K562 (cell line): Measurements from ENCODE around the gene GZMM. TPM values are rescaled to one million over a fixed set of nuclear protein-coding genes. Genes with fewer than 3 reads are reported as not detected.

Source experiments
- ASH1L ChIP-seq: fragments of 450-650 bp; IDR thresholded peaks from 2 replicates; pipeline ENCODE4 v1.6.1; 2018; ENCODE audit warnings: borderline replicate concordance, mild to moderate bottlenecking, low read depth; ENCODE audit not compliant: partially characterized antibody
- BCL6 ChIP-seq: fragments of 250-450 bp; sonication (Bioruptor Pico); IDR thresholded peaks from 2 replicates; pipeline ENCODE4 v1.4.0; 2020
- ELF2 ChIP-seq: fragments of 250-450 bp; sonication (Bioruptor Pico); IDR thresholded peaks from 2 replicates; pipeline ENCODE4 v1.5.0; 2021; ENCODE audit warnings: mild to moderate bottlenecking
- FIP1L1 ChIP-seq: fragments of 200-400 bp; formaldehyde crosslinking; IDR thresholded peaks from 2 replicates; pipeline ENCODE4 v1.6.1; 2018; ENCODE audit warnings: mild to moderate bottlenecking, low read depth, low read length; ENCODE audit not compliant: poor library complexity, severe bottlenecking
- FUS ChIP-seq: fragments of 200-400 bp; formaldehyde crosslinking; optimal IDR thresholded peaks from 2 replicates; pipeline ENCODE3; 2017; ENCODE audit warnings: low read depth, low read length
- POLR2AphosphoS5 ChIP-seq: IDR thresholded peaks from 2 replicates; pipeline ENCODE4 v1.6.1; 2011; ENCODE audit warnings: mild to moderate bottlenecking, low read depth, low read length, moderate library complexity; ENCODE audit not compliant: control insufficient read depth, insufficient read depth
- POU5F1 ChIP-seq: fragments of 150-350 bp; IDR thresholded peaks from 2 replicates; pipeline ENCODE4 v1.6.1; 2014; ENCODE audit warnings: borderline replicate concordance, low read length, low read depth, mild to moderate bottlenecking; ENCODE audit not compliant: partially characterized antibody
- RBFOX2 ChIP-seq: fragments of 200-400 bp; formaldehyde crosslinking; IDR thresholded peaks from 2 replicates; pipeline ENCODE4 v1.6.1; 2017; ENCODE audit warnings: low read depth, mild to moderate bottlenecking, low read length, moderate library complexity
- SAP30 ChIP-seq: fragments of 200-600 bp; sonication (generic); IDR thresholded peaks from 2 replicates; pipeline ENCODE4 v1.6.1; 2012; ENCODE audit warnings: borderline replicate concordance, low read depth, mild to moderate bottlenecking, moderate library complexity, low read length, control low read depth, inconsistent platforms; ENCODE audit not compliant: insufficient read depth, poor library complexity, severe bottlenecking
- TAF9B ChIP-seq: fragments of 450-650 bp; IDR thresholded peaks from 2 replicates; pipeline ENCODE4 v1.6.1; 2018; ENCODE audit warnings: mild to moderate bottlenecking; ENCODE audit not compliant: partially characterized antibody
- ZBED1 ChIP-seq: IDR thresholded peaks from 2 replicates; pipeline ENCODE4 v1.6.1; 2014
- ZC3H11A ChIP-seq: IDR thresholded peaks from 2 replicates; pipeline ENCODE4 v1.6.1; 2012; ENCODE audit warnings: low read depth, low read length, improper control_type of control experiment
- ZNF143 ChIP-seq: sonication (generic); formaldehyde crosslinking; IDR thresholded peaks from 2 replicates; pipeline ENCODE4 v1.9.0; 2022; ENCODE audit warnings: mild to moderate bottlenecking, missing genetic modification reagents
- polyA plus RNA-seq, 8 experiments: library from polyadenylated mRNA; depleted of rRNA in 4 of 8; stranded (reverse) in 5 of 8; unstranded in 3 of 8; fragments of >200 nt; fragmentation: Nextera tagmentation in 2 of 8; fragmentation: Illumina TruSeq in 1 of 8; extraction: Ambion mirVana in 2 of 8; extraction: Trizol in 1 of 8; gene quantifications; 2 replicates each; pipeline versions ENCODE4 v1.2.1 to v1.2.3, GENCODE V29; 2011 to 2014; ENCODE audit warnings: inconsistent platforms in 1 of 8, missing spikeins in 1 of 8
- total RNA-seq, 7 experiments: library from RNA; depleted of rRNA in 6 of 7; stranded (reverse); fragments of >200 nt in 6 of 7; fragmentation: Illumina TruSeq in 2 of 7; extraction: Trizol in 2 of 7; gene quantifications; 2 replicates each; pipeline versions ENCODE4 v1.2.1 to v1.2.3, GENCODE V29; 2011 to 2021; ENCODE audit warnings: low replicate concordance in 1 of 7
- TF ChIP-seq, protein P1 (sequence below): fragments of 150-350 bp; IDR thresholded peaks from 2 replicates; pipeline ENCODE4 v1.6.1; 2014; ENCODE audit warnings: low read depth, mild to moderate bottlenecking, low read length, borderline replicate concordance
- TF ChIP-seq, protein P2 (sequence below): sonication (generic); formaldehyde crosslinking; IDR thresholded peaks from 2 replicates; pipeline ENCODE4 v1.8.1; 2023; ENCODE audit warnings: mild to moderate bottlenecking, missing genetic modification reagents
- TF ChIP-seq, protein P3 (sequence below): fragments of 250-450 bp; sonication (Bioruptor Pico); IDR thresholded peaks from 2 replicates; pipeline ENCODE4 v1.4.0; 2020; ENCODE audit warnings: borderline replicate concordance
- TF ChIP-seq, protein P4 (sequence below): fragments of 450-650 bp; conservative IDR thresholded peaks from 2 replicates; pipeline ENCODE4 v1.6.1; 2016; ENCODE audit warnings: missing genetic modification characterization, low read depth, mild to moderate bottlenecking, missing compliant biosample characterization, moderate library complexity

The GZMM gene
- total and polyA plus RNA-seq, 9 of the 15 experiments (the other 6 are each of a cell fraction or from before 2014, with no cell fraction given), result 0.08 to 2.6 (median 0.70) TPM; not detected in 2

DNA sequence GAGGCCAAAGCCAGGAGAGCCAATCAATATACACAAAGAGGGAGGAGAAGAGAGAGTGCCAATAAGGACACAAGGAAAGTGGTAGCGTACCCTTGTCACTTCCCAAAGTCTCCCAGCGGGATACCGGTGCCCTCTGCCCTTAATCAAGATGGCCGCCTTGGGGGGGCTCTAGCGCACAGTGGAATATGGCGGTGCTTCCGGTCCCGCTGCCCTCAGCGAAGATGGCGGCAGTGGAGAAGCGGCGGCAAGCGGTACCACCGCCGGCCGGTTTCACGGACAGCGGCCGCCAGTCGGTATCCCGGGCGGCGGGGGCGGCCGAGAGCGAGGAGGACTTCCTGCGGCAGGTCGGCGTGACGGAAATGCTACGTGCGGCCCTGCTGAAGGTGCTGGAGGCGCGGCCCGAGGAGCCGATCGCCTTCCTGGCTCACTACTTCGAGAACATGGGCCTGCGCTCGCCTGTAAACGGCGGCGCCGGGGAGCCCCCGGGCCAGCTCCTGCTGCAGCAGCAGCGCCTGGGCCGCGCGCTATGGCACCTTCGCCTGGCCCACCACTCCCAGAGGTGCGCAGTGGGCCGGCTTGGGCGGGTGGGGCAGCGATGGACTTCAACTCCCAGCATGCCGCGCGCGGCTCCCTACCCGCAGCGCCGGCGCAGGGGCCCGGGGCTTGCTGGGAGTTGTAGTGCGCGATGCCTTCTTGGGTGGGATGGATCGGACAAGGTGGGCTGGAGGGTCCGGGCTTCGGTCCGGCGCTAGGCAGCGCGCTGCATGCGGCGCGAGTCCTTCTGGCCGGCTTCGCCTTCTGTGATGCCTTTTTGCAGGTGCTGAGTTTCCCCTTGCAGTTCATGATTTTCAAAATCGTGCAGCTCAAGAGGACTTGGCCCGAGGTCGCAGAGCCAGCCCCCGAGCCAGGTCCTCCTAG, 36.3 kb upstream of the GZMM start, which contains the start of gene TPGS1 (continued):
- TF ChIP-seq, protein P1, sequence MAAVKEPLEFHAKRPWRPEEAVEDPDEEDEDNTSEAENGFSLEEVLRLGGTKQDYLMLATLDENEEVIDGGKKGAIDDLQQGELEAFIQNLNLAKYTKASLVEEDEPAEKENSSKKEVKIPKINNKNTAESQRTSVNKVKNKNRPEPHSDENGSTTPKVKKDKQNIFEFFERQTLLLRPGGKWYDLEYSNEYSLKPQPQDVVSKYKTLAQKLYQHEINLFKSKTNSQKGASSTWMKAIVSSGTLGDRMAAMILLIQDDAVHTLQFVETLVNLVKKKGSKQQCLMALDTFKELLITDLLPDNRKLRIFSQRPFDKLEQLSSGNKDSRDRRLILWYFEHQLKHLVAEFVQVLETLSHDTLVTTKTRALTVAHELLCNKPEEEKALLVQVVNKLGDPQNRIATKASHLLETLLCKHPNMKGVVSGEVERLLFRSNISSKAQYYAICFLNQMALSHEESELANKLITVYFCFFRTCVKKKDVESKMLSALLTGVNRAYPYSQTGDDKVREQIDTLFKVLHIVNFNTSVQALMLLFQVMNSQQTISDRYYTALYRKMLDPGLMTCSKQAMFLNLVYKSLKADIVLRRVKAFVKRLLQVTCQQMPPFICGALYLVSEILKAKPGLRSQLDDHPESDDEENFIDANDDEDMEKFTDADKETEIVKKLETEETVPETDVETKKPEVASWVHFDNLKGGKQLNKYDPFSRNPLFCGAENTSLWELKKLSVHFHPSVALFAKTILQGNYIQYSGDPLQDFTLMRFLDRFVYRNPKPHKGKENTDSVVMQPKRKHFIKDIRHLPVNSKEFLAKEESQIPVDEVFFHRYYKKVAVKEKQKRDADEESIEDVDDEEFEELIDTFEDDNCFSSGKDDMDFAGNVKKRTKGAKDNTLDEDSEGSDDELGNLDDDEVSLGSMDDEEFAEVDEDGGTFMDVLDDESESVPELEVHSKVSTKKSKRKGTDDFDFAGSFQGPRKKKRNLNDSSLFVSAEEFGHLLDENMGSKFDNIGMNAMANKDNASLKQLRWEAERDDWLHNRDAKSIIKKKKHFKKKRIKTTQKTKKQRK, result no peak
- TF ChIP-seq POU5F1 (peak; percentile 24), ZNF143 (CRISPR knock-in tag) (peak; percentile 98), ELF2 (no peak), ZC3H11A (peak; percentile 33; the same call in 1 of the 2 replicates), ASH1L (peak; percentile 68), TAF9B (peak; percentile 94), ZBED1 (no peak), RBFOX2 (peak; percentile 90), POLR2AphosphoS5 (peak; percentile 60; the same call in 1 of the 2 replicates), FUS (no peak), SAP30 (peak; percentile 96), FIP1L1 (peak; percentile 33), BCL6 (peak; percentile 35; the same call in 1 of the 2 replicates)
- TF ChIP-seq, protein P2, sequence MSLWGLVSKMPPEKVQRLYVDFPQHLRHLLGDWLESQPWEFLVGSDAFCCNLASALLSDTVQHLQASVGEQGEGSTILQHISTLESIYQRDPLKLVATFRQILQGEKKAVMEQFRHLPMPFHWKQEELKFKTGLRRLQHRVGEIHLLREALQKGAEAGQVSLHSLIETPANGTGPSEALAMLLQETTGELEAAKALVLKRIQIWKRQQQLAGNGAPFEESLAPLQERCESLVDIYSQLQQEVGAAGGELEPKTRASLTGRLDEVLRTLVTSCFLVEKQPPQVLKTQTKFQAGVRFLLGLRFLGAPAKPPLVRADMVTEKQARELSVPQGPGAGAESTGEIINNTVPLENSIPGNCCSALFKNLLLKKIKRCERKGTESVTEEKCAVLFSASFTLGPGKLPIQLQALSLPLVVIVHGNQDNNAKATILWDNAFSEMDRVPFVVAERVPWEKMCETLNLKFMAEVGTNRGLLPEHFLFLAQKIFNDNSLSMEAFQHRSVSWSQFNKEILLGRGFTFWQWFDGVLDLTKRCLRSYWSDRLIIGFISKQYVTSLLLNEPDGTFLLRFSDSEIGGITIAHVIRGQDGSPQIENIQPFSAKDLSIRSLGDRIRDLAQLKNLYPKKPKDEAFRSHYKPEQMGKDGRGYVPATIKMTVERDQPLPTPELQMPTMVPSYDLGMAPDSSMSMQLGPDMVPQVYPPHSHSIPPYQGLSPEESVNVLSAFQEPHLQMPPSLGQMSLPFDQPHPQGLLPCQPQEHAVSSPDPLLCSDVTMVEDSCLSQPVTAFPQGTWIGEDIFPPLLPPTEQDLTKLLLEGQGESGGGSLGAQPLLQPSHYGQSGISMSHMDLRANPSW (CRISPR knock-in tag), result no peak
- TF ChIP-seq, protein P3, sequence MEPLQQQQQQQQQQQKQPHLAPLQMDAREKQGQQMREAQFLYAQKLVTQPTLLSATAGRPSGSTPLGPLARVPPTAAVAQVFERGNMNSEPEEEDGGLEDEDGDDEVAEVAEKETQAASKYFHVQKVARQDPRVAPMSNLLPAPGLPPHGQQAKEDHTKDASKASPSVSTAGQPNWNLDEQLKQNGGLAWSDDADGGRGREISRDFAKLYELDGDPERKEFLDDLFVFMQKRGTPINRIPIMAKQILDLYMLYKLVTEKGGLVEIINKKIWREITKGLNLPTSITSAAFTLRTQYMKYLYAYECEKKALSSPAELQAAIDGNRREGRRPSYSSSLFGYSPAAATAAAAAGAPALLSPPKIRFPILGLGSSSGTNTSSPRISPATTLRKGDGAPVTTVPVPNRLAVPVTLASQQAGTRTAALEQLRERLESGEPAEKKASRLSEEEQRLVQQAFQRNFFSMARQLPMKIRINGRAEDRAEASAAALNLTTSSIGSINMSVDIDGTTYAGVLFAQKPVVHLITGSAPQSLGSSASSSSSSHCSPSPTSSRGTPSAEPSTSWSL (CRISPR knock-in tag), result 0 out of 2 replicates have a peak, but pooled peaks have one; percentile 60
- TF ChIP-seq, protein P4, sequence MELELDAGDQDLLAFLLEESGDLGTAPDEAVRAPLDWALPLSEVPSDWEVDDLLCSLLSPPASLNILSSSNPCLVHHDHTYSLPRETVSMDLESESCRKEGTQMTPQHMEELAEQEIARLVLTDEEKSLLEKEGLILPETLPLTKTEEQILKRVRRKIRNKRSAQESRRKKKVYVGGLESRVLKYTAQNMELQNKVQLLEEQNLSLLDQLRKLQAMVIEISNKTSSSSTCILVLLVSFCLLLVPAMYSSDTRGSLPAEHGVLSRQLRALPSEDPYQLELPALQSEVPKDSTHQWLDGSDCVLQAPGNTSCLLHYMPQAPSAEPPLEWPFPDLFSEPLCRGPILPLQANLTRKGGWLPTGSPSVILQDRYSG, result peak; percentile 93
